B cell (primary cell): ENCODE results near the gene CPA1.

ENCODE experiments used
- EZH2 ChIP-seq: IDR thresholded peaks from 2 replicates; pipeline ENCODE4 v1.6.1; 2012; ENCODE audit warnings: borderline replicate concordance, low read depth, mild to moderate bottlenecking, moderate library complexity, low read length; ENCODE audit not compliant: insufficient read depth, poor library complexity, severe bottlenecking
- TF ChIP-seq, protein P1 (sequence below): fragments of 200-600 bp; IDR thresholded peaks from one replicate; pipeline ENCODE4 v1.8.0; 2022; ENCODE audit warnings: antibody characterized with exemption, mild to moderate bottlenecking

DNA sequence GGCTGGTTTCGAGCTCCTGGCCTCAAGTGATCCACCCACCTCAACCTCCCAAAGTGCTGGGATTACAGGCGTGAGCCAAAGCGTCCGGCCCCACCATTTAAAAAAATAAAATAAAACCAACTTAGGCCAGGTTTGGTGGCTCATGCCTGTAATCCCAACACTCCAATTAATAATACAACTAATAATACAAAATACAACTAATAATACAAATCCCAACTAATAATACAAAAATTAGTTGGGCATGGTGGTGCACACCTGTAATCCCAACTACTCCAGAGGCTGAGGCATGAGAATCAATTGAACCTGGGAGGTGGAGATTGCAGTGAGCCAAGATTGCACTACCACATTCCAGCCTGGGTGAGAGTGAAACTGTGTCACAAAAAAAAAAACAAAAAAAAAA is 32.9 kb downstream of the CPA1 start:
- TF ChIP-seq, protein P1, sequence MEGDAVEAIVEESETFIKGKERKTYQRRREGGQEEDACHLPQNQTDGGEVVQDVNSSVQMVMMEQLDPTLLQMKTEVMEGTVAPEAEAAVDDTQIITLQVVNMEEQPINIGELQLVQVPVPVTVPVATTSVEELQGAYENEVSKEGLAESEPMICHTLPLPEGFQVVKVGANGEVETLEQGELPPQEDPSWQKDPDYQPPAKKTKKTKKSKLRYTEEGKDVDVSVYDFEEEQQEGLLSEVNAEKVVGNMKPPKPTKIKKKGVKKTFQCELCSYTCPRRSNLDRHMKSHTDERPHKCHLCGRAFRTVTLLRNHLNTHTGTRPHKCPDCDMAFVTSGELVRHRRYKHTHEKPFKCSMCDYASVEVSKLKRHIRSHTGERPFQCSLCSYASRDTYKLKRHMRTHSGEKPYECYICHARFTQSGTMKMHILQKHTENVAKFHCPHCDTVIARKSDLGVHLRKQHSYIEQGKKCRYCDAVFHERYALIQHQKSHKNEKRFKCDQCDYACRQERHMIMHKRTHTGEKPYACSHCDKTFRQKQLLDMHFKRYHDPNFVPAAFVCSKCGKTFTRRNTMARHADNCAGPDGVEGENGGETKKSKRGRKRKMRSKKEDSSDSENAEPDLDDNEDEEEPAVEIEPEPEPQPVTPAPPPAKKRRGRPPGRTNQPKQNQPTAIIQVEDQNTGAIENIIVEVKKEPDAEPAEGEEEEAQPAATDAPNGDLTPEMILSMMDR, result no peak
- no peak for TF ChIP-seq EZH2
